AG04450 (cell line): ENCODE data around the gene DPYD. TPM values are rescaled to one million over a fixed set of nuclear protein-coding genes. Genes with fewer than 3 reads are reported as not detected.

ENCODE experiments used
- CTCF ChIA-PET: fragments of 300-600, 350-600 bp; formaldehyde crosslinking; extraction: SDS; loops from one replicate; lab custom pipeline; 2022; ENCODE audit warnings: antibody characterized with exemption, inconsistent platforms; lab: Charles Lee
- POLR2A ChIA-PET: fragments of 350-600 bp; formaldehyde crosslinking; extraction: SDS; loops from one replicate; lab custom pipeline; 2021; ENCODE audit warnings: antibody characterized with exemption, inconsistent platforms; lab: Yijun Ruan, JAX
- DNase-seq: peaks from one replicate; pipeline ENCODE4 v3.0.0-alpha.2; 2011; ENCODE audit warnings: low read depth, low spot score
- H3K27ac ChIP-seq: one replicate; pipeline ENCODE4 v1.5.1; 2012; ENCODE audit warnings: low read depth, low read length, control low read depth
- H3K27me3 ChIP-seq: one replicate; pipeline ENCODE4 v1.6.0; 2012; ENCODE audit warnings: low read length; ENCODE audit not compliant: control insufficient read depth, insufficient read depth
- H3K4me3 ChIP-seq: 2 replicates; pipeline ENCODE4 v1.5.1; 2011; ENCODE audit warnings: mild to moderate bottlenecking, low read depth, low read length, control low read depth
- H3K9me3 ChIP-seq: 2 replicates; pipeline ENCODE4 v1.5.1; 2012; ENCODE audit warnings: low read length; ENCODE audit not compliant: control insufficient read depth, insufficient read depth
- CTCF ChIP-seq: IDR thresholded peaks from 2 replicates; pipeline ENCODE4 v1.5.1; 2011; ENCODE audit warnings: low read depth, low read length, control low read depth, inconsistent platforms
- polyA plus RNA-seq: library from polyadenylated mRNA; depleted of rRNA; stranded (reverse); fragments of >200 nt; gene quantifications from 2 replicates; pipeline ENCODE4 v1.2.3, GENCODE V29; 2011

Gene DPYD
- polyA plus RNA-seq, 1 experiment: 21.4 TPM

GRCh38 chr1:97382206-97382605, 538.6 kb downstream of the DPYD start:
- Histone ChIP-seq H3K4me3 (no peak overlapping the region), H3K27me3 (no peaks in the 10 kb centered on the region), H3K9me3 (no peaks in the 10 kb centered on the region), H3K27ac (no peak overlapping the region)
- CTCF ChIA-PET: no interaction called here
- POLR2A ChIA-PET: no interaction called here
- no peak for DNase-seq
- TF ChIP-seq CTCF: no peak

GRCh38 chr1:97379387-97380075, 541.3 kb downstream of the DPYD start:
- Histone ChIP-seq H3K27me3 (no peaks in the 10 kb centered on the region), H3K9me3 (no peaks in the 10 kb centered on the region), H3K27ac (no peak overlapping the region), H3K4me3 (no peak overlapping the region)
- DNase-seq: peak; percentile 23
- CTCF ChIA-PET: no interaction called here
- POLR2A ChIA-PET: no interaction called here
- TF ChIP-seq CTCF: no peak

- CTCF ChIA-PET: no interaction called here
- no peak overlapping the region for H3K27ac ChIP-seq
- DNase-seq: no peak
Measured at GRCh38 chr1:97378596-97378995, 542.2 kb downstream of the DPYD start.

DNA sequence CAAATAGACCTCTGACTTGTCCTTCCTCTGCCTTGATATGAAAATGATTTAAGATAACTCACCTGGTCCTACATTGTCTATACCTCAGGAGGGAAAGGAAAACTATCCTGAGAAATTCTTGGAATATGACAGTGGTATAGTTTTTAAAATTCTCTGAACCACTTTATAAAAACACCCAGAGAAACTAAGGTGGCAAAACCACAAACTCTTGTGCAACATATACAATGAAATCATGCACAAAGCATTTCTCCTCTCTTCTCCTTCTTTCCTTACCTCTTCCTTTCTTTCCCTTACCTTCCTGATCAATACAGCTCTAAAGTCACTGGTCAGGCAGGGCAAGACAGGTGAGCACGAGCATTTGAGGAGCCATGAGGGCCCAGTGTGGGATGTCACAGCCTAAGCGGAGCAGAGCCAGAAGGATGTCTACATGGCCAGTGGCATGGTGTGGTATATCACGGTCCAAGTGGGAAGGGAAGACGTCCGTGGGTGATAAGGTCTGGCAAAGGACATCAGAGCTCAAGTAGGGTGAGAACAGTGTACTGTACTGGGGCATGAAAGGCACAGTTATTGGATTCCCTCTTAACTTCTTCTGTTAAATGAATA, 543.3 kb downstream of the DPYD start:
- no peak overlapping the region for H3K27ac ChIP-seq
- CTCF ChIA-PET: interaction anchor here (1.0 kb wide), 1 partner anchor 134 kb away, joined by 3 read pairs; no protein-coding TSS in a partner anchor
- no peak for DNase-seq
- H3K4me3 ChIP-seq: no peak overlapping the region
- TF ChIP-seq CTCF: no peak
- H3K9me3 ChIP-seq: no peaks in the 10 kb centered on the region
- POLR2A ChIA-PET: no interaction called here
- H3K27me3 ChIP-seq: no peaks in the 10 kb centered on the region

More at GRCh38 chr1:97378596-97378995, 542.2 kb downstream of the DPYD start:
- Histone ChIP-seq H3K4me3 (no peak overlapping the region), H3K27me3 (no peaks in the 10 kb centered on the region), H3K9me3 (no peaks in the 10 kb centered on the region)
- POLR2A ChIA-PET: no interaction called here
- TF ChIP-seq CTCF: no peak

DNA sequence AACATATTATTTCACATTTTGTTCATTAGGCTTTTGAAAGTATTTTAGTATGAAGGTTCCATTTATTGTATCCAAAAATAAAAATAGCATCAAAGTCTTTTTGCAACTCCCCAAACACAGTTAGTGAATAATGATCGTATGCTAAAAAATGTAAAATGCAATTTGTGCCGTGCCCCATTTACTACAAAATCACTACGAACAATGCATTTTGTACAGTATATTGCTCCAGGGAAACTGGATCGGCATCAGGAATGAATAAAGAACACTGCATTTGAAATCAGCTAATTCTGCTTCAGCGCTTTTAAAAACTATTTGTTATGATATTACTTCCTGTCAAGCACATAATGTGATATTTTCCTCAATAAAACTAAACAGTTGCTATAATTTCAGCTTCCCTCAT, 547.8 kb downstream of the DPYD start:
- no peak for TF ChIP-seq CTCF
- POLR2A ChIA-PET: no interaction called here

More for the DNA sequence above, 547.8 kb downstream of the DPYD start:
- H3K4me3 ChIP-seq: no peak overlapping the region
- CTCF ChIA-PET: no interaction called here
- no peaks in the 10 kb centered on the region for H3K27me3 ChIP-seq
- no peak overlapping the region for H3K27ac ChIP-seq
- DNase-seq: no peak
- no peaks in the 10 kb centered on the region for H3K9me3 ChIP-seq
